Stimulated activated CD8-positive, alpha-beta memory T cell treated with anti-CD3 and anti-CD28 coated beads, Interleukin-12 subunit alpha, Interleukin-12 subunit beta, amount 100 ng/mL, for 4 hours (primary cell): ENCODE data around the gene IGSF21.
"Not testable (repeated sequence)": the region's sequence is repeated elsewhere in the genome, so short reads cannot be mapped to it uniquely, and the experiment has no call there.

Experiments used
- DNase-seq: peaks from one replicate; pipeline ENCODE4 v3.0.0-alpha.2; 2020; ENCODE audit warnings: low read depth

IGSF21 gene

DNA sequence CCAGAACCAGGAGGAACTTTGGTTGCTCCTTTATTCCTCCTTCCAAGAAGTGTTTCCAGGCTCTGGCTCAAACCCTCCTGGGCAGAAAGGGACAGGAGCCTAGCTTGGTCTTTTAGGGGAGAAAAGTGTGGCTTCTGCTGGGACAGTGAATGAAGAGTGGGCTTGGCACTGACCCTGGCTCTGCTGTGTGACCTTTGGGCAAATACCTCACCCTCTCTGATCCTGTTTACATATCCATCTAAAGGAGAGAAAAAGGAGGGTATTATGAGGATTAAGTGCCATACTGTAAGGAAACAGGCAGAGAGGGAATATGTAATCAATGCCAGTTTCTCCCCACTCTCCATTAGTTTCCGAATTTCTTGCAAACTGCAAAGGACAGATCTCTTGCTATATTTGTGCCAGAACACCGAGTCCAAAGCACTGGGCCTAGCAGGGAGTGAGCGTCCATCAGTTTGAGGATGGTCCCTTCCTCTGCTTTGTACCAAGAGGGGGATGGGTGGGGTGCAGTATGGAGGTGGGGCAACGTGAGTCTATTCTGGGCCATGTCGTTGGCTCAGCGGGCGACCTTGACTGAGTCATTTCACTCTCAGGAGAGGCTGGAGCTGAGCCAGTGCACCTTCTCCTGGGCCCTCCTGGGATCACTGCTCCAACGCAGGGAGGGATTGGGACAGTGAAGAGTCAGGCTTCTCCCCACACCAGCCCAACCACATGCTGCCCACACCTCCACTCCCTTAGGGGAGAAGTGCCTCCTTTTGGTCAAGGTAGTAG lies 38.4 kb downstream of the IGSF21 start:
- DNase-seq = no peak

DNA sequence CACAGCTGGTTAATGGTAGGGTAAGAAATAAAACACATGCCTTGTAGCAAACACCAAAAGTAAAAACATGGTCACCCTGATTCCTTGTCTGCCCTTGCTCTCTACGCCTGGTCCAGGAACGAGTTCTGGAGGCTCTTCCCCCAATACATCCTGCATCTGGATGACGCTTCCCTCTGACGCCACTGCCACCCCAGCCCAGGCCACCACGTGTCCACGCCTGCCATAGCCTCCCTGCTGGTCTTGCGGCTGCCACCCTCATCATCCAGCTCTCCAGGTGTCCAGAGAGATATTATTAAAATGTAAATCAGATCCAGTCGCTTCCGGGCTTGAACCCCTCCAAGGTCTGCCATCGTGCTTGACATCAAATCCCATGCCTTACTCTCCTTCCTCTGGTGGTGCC lies 39.3 kb downstream of the IGSF21 start:
- no peak for DNase-seq

DNA sequence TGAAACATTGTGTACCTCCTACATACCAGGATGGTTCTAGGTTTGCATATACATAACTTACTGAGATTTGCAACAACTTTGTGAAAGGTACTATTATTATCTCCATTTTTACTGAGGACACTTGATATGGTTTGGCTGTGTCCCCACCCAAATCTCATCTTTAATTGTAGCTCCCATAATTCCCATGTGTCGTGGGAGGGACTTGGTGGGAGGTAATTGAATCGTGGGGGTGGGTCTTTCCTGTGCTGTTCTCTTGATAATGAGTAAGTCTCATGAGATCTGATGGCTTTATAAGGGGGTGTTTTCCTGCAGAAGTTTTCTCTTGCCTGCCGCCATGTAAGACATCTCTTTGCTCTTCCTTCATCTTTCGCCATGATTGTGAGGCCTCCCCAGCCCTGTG lies 40.1 kb downstream of the IGSF21 start:
- DNase-seq = no peak

DNA sequence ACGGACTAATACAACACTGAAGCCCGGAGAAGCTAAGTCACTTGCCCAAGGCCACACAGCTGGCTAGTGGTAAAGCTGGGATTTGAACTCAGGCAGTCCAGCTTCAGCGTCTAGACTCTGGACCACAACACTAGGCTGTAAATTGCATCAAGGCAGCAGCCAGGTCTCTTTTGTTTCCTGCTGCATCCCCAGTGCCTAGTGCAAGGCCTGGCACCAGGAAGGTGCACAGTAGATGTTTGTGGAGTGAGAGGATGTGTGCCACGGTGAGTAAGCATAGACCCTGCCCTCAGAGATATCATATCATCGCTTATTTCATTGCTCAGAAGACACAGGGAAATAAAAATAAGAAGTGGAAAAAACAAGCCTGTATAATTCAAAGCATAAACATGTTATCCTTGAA lies 40.9 kb downstream of the IGSF21 start:
- no peak for DNase-seq

DNA sequence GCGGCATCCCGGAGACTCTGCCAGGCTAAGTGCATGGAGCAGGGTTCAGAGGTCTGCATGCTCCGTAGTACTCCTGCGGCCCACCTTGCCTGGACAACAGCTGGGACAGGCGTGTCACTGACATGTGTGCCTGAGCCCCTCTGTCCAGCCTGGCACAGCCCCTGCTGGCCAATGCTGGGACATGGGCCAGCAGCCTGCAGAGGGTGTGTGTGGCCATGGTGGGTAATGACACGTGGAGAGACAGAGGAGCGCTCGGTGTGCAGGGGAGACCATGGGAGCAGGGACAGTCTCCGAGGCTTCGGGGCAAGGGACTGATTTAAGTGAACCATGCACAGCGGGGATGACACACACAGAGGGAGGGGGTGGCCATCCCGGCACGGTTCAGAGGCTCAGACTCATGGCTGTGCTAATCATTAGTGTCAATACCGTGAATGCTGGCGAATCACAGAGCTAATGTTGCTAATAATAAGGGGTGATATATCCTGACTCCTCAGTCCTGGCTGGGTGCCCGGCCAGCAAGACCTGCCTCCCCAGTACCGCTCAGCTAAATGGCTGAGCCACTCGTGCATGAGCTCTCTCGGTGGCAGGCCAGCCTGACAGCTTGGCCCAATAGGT lies 41.5 kb downstream of the IGSF21 start:
- no peak for DNase-seq

DNA sequence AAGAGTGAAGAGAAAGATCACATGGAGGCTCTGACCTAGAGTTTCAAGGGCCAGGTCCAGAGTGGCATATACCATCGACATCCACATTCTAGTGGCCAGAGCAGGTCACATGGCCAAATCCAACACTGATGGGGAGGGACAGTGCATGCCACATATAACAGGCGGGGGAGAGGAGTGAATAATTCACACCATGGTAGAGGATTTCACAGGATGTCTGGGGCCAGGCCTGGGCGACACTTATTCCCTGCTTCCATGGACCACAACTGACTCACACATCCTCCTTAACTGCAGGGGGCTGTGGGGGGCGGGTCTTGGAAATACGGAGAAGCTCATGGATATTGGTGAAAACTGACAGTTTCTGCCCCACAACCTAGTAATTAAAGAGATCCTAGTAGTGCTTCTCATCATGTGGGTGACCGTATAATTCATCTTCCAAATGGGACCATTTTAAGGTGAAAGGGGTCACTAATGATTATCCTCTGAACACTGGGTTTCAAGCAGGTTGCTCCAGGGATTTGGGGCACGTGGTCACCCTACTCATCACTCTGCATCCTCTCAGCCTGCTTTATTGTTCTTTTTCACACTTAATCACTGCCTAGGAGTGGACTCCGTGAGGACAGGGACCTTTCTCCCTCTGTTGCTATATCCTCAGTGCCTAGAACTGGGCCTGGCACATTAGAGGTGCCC lies 44.0 kb downstream of the IGSF21 start:
- no peak for DNase-seq

DNA sequence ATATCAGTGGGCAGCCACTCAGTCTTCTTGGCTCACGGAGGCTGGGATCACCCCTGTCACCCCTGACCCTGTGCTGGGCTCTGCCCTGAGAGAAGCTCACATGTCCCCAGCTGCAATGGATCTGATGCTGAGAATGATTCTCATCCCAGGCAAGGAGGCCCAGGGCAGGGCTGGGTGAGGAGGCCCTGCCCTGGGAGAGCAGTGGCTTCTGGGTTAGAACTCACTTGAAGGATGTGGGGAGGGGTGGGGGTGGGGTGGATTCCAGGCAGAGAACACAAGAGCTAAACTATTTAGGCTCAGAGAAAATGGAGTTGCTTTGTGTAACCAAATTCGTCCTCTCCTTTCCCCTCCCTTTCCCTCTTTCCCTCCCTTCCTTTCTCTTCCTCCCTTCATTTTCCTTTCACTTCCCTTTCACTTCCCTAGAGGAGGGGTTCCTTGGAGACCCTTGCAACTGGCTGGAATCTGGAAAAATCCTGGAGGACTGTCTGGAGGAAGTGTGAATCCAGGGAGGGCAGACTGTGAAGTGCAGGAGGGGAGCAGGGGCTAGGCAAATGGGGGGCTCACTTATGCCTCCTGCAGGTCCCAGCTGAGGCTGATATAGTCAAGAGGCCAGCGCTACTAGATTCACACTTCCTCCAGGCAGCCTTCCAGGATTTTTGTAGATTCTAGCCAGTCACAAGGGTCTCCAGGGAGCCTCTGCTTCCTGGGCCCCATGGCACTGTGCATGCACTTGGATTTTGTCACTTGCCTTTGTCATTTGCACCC lies 47.0 kb downstream of the IGSF21 start:
- DNase-seq = no peak

DNA sequence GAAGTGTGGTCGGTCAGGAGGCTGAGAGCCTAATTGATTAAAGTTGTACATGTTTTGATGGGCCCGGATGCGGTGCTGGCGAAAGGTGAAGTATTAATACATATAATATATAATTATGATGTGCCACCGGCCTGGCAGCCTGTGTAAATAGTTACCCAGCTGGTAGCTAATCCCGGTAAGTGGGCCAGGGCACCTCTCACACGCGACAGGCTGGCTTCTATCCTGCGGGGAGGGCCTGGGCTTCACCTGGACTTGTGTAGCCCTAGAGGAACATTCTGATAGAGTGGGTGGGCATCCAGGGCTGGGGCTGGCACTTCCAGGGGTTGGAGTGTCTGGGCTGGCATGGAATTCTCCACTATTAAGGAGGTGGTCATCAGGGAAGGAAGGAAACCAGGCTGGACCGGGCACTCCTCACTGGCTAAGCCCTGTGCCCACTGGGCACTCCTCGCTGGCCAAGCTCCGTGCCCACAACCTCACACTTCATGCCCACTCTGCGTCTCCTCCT lies 48.3 kb downstream of the IGSF21 start:
- DNase-seq = no peak

DNA sequence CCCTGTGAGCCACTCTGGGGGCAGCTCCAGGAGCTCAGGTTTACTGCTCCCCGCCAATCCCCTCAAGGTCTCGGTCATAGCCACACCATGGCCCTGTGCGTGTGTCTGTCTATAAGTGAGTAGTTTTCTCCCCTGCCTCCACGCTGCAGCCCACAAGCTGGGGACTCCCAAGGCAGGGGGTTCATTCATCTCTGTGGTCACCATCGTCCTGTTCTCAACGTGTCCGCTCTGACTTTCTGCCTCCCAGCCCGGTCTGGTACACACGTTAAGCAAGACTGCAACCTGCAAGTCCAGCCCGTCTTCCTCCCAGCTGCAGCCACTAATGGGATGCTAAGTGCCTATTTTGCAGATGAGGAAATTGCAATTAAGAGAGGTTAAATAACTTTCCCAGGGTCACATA lies 49.8 kb downstream of the IGSF21 start:
- no peak for DNase-seq

DNA sequence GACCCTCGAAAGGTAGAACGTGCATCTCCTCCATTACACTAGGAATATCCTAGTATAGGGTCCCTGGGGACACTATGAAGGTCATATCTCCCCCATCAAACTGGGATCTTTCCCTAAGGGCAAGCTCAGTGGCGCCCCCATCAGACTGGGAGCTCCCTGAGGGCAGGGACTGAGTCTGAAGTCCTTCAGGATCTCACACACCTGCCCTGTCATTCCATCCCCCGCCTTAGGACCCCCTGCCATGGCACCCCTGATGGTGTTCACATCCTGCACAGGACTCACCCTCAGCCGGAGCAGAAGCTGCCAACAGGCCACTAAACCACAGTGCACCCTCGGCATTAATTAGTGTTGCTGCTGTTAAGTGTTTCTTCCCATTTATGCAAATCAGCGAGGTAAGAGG lies 50.4 kb downstream of the IGSF21 start:
- no peak for DNase-seq

DNA sequence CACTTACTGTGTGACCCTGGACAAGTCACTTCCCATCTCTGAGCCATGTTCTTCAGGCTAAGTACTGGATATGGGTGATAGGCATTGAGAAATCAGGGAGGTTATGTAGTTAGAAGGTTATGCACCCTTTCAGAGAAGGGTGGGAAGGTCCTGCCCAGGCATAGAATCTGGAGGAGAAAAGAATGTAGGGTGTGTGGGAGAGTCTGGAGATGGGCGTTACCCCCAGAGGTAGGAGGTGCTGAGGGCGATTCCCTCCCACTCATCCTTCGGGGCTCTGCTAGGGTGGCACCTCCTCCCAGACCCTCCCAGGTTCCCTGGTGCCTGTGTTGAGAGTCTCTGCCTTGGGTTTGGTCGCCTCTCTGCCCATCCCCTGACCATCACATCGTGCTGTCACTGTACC lies 51.1 kb downstream of the IGSF21 start:
- no peak for DNase-seq

DNA sequence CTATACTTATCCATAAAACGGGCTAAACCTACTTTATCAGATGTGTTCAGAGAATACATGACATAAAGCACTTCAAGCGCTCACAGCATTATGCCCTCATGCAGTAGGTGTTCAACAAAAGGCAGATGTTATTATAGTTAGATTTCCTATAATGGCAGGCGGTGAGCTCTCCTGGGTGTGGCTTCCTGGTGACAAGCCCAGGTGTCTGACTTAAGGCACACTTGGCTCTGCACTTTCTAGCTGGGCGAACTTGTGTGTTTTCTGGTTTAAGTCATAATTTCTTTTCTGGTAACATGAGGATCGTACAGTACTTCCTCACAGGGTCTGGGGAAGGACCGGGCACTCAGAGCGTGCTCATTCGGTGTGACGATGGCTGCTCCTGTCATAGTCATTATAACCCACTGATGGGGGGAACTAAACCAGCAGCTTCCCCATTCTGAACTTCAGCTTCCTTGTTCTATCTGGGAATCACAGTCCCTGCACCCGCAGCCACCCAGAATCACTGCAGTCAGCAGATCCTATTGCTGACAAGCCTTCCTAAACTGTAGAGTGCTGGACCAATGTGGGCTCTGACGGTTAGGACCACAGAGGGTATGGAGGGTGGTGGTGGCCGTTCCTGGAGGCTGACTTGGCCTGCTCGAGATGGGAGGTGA lies 52.8 kb downstream of the IGSF21 start:
- no peak for DNase-seq

DNA sequence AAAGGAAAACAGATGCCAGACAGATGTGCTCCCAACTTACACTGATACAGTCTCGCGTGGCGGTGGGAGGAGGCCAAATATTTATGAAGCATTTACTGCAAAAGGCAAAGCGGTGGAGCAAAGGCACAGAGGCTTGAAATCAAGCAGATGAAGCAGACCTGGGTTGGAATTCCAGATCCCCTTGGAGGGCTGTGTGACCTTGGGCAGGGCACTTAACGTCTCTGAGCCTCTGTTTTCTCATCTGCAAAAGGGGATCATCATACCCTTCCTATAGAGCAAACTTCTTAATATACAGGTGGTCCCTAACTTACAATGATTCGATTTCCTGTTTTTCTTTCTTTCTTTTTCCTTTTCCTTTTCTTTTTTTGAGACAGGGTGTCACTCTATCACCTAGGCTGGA lies 54.1 kb downstream of the IGSF21 start:
- no peak for DNase-seq

DNA sequence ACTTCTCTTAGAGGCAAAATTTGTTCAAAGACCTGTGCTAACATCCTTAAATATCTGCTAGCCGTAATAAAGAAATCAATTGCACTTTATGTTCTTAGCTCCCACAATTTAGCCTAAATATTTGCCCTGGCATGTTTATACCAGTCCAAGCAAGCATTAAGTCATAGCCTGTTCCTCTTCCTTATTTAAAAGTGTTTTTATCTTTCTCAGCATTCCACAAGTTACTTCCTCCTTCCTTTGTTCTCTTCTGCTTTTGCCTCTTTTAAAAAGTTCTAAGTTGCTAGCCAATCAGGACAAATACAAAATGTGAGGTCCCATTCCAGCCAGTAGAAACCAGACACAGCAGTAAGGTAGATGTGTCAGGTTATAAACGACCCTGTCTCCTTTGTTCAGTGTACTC lies 58.0 kb downstream of the IGSF21 start:
- DNase-seq = not testable (repeated sequence)

DNA sequence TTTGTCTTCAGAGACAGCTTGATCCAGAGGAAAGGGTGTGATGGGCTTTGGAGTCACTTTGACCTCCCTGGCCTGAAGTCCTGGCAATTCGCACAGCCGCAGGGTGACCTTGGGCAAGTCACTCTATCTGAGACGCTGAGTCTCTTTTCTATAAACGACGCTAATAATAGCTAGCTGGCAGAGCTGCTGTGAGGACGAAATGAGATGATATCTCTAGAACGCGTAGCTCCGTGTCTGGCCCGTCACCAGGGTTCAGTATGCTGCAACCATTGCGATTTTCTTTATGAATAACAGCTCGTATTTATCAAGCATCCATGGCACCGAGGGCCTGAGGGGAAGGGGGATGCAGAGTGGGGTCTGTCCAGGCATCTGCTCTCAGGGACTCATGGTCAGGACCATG lies 58.7 kb downstream of the IGSF21 start:
- DNase-seq = no peak

DNA sequence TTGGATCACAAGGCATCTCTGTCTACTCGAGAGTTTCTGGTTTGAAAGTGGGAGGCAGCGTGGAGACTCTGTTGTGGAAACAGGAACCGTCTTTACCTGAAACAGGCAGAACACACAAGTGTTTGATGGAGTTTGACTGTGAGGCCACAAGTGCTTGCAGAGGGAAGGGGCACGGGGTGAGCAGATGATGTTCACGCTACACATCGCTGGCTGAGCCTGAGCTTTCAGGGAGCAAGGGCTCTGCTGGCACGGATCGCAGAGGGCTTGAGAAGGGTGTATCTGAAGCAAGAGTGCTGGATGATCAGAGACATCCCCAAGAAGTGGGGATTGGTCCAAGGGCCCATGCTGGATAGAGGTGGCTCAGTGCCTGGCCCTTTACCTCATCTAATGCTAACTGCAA lies 59.3 kb downstream of the IGSF21 start:
- DNase-seq = no peak

DNA sequence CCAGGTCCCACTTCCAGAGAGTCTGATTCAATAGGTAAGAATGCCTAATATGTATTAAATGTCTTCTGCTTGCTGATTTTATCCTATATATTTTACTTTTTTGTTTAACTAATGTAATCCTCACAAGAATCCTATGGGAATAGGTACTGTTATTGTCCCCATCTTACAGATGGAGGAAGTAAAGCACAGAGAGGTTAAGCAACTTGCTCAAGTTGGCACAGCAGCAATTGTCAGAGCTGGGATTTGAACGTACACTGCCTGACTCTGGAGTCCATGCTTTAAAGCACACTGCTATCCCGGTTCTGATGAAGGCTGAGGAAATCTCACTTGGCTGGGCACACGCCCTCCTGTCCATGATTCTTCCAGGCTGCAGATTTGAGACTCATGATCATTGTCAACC lies 62.8 kb downstream of the IGSF21 start:
- DNase-seq = no peak

DNA sequence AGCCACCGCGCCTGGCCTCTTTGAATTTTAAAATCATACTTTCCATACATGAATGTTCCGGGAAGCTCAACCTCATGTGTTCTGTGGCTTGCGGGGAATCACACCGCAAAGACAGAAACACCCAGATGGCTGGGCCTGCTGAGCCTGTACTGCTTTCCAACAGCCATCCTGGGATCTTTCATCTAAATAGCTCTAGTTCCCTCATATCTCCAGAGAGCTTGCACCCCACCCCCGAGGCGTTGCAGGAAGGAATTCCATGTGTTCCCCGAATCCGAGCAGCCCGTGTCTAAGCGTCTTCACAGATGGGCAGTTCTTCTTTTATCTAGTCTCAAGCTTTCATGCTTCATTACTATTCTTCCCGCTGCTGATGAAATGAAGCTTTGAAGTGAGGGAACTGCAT lies 66.4 kb downstream of the IGSF21 start:
- no peak for DNase-seq

DNA sequence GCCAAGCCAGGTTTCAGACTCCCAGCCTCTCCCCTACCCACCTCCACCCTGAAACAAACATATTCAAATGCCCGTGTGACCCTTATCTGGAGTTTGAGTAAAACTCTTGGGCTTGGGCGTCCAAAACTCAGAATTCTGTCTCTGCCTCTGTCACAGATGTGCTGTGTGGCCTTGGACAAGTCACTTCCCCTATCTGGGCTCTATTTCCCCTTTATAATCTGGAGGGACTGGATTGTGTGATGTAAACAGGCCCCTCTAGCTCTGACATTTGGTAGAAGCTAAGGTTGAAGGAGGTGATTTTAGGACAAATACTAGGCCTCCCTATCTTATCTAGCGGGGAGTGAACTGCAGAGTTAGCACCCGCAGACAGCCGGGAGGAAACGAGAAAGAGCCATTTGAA lies 67.5 kb downstream of the IGSF21 start:
- DNase-seq = no peak

DNA sequence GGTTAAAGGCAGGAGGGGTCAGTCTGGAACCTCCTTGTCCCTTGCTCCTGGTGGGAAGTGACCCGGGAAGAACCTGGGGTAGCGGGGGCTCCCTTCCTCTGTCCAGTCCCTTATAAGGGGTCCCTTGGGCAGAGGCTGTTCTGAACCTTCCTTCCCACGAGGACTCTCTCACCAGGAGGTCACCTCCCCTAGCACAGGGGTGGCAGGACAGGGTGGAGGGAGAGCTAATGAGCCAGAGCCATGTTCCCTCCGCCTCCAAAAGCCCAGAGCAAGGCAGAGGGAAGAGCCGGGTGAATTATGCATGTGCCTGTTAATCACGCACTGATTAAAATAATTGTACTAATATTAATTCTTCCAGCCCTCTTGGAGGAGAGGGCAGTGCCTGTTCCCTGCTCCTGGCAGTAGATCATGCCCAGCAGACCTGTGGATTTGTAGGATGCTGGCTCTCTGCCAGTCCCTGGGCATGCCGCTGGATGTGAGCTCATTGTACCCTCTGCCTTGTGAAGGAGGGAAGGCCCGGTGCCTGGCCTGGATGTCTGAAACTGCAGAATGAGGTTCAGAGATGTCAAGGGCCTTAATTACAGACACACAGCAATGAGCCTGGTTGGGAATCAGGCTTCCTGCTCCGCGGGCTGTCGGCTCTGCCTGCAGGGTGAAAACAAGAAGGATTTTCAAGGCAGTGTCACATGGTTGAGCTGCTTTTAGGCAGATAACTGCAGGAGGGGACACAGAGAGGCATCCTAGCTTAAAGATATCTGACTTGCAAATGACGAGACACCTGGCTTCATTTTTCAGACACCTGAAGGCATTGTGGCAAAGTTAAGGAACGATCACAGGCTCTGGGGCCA lies 68.2 kb downstream of the IGSF21 start:
- no peak for DNase-seq

DNA sequence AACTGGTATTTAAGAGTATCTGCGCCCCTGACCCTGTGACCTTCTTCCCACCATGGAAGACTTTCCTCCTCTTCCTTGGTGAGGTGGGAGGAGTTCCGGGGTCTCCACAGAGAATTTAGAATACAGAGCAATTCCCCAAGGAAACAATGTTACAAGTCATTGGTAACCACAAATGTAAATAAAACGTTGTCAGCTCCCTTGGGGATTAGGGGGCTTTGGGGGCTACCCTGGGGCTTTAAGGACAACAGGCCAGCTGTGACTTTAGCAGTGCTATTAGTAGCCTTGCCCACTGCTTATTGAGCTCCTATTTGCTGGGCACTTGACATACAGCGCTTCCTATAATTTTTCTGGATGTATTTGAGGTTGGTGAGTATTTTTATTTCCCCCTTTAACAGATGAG lies 69.0 kb downstream of the IGSF21 start:
- DNase-seq = no peak
